ENCODE data around the gene TTLL3.

GRCh38 chr3:9800529-9800928 is 9.5 kb upstream of the TTLL3 start:
- TF ChIP-seq POLR2A (IDR thresholded peaks at IDR 0.05) (no peak), CTCF (IDR thresholded peaks at IDR 0.05) (peak in 2 of 12 donors; percentile 7 to 10)
